ENCODE measurements around the gene GYS2. TPM values are rescaled to one million over a fixed set of nuclear protein-coding genes. Genes with fewer than 3 reads are reported as not detected.
"Not testable (repeated sequence)": the region's sequence is repeated elsewhere in the genome, so short reads cannot be mapped to it uniquely, and the experiment has no call there.

The GYS2 gene
- total RNA-seq, 1 donor from 2014 or later = not detected

- intact Hi-C loops (cut with micrococcal nuclease) = loop anchor here (5.0 to 10.0 kb wide), 2 partner anchors 36 to 839 kb away; no protein-coding TSS in a partner anchor
Observed at GRCh38 chr12:21606175-21606574, 1.5 kb upstream of the GYS2 start.

DNA sequence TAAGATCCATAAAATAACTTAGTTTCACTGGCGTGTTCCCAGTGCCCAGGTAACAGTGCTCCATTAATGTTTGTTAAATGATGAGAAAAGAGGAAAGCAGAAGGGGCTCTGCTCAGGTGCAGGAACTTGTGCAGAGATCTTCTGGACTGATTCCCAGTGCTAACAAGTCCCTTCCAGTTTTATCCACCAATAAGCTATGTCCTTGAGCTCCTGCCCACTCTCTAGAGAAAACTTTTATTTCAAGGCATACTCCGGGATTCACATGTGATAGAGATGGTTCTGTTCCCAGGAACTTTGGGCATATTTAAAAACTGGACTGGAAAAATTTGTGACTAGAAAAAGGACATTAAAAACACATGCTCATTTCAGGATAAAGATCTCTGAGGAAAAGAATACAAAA, 1.9 kb downstream of the GYS2 start:
- intact Hi-C loops (cut with micrococcal nuclease) = loop anchor here (10.0 kb wide), 1 partner anchor 842 kb away; no protein-coding TSS in a partner anchor

DNA sequence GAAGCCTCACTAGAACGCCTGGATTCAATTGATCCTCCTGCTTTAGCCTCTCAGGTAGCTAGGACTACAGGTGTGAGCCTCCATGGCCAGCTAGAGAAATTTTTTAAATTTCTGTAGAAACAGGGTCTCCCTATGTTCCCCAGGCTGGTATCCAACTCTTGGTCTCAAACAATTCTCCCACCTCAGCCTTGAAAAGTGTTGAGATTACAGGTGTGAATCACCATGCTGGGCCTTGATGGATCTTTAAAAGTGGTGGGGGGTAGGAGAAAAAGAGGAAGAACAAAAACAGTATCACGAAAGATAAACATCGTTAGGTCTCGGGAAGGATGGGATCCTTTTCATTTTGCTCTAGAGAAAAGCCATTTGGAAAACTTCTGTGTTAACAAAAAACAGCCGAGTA, 4.5 kb downstream of the GYS2 start:
- intact Hi-C loops (cut with micrococcal nuclease) = loop anchor here (10.0 kb wide), 1 partner anchor 845 kb away; no protein-coding TSS in a partner anchor

GRCh38 chr12:21599143-21599999, 5.3 kb downstream of the GYS2 start:
- intact Hi-C loops (cut with micrococcal nuclease) = no loop called here

- intact Hi-C loops (cut with micrococcal nuclease) = no loop called here
Observed at GRCh38 chr12:21598651-21599050, 6.0 kb downstream of the GYS2 start.

DNA sequence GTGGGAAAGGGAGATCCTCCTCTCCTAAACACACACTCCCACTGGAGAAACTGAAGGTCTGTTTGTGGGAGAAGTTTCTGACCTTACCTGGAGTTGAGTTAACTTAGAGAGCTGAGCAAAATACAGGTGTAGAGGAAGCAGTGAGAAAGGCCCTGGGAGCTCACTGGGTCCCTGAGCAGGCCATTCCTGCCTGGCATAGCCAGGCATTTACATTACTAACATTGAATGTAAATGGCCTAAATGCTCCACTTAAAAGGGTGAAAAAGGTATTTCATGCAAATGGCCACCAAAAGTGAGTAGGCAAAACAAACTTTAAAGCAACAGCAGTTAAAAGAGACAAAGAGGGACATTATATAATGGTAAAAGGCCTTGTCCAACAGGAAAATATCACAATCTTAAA, 9.3 kb downstream of the GYS2 start:
- intact Hi-C loops (cut with micrococcal nuclease) = not testable (repeated sequence)

GRCh38 chr12:21585485-21585884, 19.2 kb downstream of the GYS2 start:
- intact Hi-C loops (cut with micrococcal nuclease) = no loop called here

DNA sequence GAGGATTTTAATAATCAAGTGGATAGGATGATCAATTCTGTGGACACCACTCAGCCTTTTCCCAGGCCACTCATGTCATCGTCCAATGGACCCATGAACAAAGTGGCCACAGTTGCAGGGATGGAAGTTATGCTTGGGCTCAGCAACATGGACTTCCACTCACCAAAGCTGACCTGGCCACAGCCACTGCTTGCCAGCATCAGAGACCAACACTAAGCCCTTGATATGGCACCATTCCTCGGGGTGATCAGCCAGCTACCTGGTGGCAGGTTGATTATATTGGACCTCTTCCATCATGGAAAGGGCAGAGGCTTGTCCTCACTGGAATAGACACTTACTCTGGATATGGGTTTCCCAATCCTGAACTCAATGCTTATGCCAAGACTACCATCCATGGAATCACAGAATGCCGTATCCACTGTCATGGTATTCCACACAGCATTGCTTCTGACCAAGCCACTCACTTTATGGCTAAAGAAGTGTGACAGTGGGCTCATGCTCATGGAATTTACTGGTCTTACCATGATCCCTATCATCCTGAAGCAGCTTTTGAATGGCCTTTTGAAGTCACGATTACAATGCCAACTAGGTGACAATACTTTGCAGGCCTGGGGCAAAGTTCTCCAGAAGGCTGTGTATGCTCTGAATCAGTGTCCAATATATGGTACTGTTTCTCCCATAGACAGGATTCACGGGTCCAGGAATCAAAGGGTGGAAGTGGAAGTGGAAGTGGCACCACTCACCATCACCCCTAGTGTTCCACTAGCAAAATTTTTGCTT, 20.1 kb downstream of the GYS2 start:
- intact Hi-C loops (cut with micrococcal nuclease) = not testable (repeated sequence)

GRCh38 chr12:21583587-21583986, 21.1 kb downstream of the GYS2 start:
- intact Hi-C loops (cut with micrococcal nuclease) = no loop called here

DNA sequence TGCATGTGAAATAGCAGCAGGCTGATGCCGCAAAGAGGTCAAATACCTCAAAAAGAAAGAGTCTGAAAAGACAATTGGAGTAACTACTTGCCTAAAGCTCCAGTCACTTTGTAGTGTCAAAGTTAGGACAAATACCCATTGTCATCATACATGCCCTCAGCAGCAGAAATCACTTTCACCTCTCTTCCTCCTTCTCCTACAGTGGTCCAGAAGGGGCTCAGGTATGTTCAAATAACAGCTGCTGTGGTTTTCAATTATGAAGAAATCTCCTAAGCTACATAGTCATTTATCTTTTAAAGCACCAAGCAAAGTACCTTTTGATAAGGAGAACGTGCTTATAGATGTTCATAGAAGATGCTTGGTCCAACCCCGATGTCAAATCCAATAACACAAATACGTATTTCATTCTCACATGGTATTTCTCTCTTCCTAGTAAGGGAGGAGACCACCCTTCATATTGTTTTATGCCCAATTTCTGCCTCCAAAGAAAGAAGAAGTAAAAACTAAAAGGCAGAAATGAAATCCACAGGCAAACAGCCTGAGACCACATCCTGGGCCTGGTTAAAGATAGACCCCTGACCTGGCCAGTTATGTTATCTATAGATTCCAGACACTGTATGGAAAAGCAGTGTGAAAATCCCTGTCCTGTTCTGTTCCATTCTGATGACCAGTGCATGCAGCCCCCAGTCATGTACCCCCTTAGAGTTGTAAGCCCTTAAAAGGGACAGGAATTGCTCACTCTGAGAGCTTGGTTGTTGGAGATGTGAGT, 23.7 kb downstream of the GYS2 start:
- intact Hi-C loops (cut with micrococcal nuclease) = no loop called here

DNA sequence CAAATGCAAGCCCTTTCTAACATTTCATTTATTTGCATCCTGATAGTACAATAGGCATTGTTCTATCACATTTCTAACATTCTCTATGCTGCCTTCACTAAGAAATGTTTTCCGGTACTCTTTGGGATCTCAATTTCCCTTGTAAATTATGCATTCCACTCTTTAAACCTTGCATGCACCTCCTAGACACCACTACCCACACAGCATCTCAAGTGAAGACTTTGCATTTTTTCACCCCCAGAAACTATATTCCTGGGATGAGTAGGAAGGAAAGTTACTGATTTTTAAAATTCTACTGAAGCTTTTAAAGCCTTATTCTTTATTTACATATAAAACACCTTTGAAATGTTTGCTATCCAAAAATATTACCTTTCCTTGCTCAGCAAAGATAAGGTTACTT, 27.1 kb downstream of the GYS2 start:
- intact Hi-C loops (cut with micrococcal nuclease) = no loop called here

- intact Hi-C loops (cut with micrococcal nuclease) = no loop called here
Observed at GRCh38 chr12:21576431-21576830, 28.2 kb downstream of the GYS2 start.

GRCh38 chr12:21573733-21574358, 30.8 kb downstream of the GYS2 start:
- intact Hi-C loops (cut with micrococcal nuclease) = no loop called here

DNA sequence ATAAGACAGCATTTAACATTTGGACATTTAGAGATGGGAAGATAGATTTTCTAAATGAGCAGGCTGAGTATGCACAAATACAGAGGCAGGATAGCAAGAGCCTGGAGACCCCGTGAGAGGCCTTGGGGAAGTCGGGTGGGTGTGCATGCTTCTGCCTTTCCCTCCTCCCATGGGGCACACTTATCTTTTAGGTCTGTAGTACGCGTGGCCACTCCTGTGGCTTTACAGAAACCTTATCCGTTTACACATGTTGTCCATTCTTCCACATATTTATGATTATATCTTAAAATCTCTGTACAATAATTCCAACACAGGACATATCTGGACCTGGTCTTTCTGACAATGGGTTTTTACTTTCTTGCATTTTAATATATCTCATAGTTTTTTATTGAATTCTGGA, 33.6 kb downstream of the GYS2 start:
- intact Hi-C loops (cut with micrococcal nuclease) = no loop called here

GRCh38 chr12:21568115-21568514, 36.5 kb downstream of the GYS2 start:
- intact Hi-C loops (cut with micrococcal nuclease) = no loop called here

- intact Hi-C loops (cut with micrococcal nuclease) = no loop called here
Observed at GRCh38 chr12:21566907-21567394, 37.7 kb downstream of the GYS2 start.

GRCh38 chr12:21566223-21566906, 38.3 kb downstream of the GYS2 start:
- intact Hi-C loops (cut with micrococcal nuclease) = no loop called here

DNA sequence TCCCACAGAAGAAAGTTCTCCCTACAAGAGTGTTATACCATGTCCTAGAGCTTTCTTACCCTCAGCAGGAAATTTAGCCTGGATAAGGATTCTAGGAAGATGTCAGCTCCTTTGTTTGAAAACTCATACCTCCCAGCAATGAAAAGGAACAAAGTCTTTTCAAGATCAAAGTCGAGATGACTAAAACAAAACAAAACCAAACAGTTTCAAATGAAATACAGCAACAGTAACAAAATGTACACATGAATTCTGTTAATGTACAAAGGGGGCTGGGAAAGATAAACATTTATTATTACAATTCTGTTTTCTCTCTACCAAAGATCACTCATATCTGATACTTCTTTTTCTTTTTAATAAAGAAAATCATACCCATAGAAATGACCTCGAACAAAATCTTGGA, 41.8 kb downstream of the GYS2 start:
- intact Hi-C loops (cut with micrococcal nuclease) = no loop called here

- intact Hi-C loops (cut with micrococcal nuclease) = loop anchor here (2.0 kb wide), 1 partner anchor 54 kb away; no protein-coding TSS in a partner anchor
Observed at GRCh38 chr12:21561158-21561557, 43.5 kb downstream of the GYS2 start.
